GM12864 (cell line): ENCODE data around the gene CDK15.
A peak's percentile ranks its signal among the peaks of the same experiment; 100 is the strongest.

Source experiments
- DNase-seq: peaks from one replicate; pipeline ENCODE4 v3.0.0-alpha.2; 2011; ENCODE audit warnings: low read depth
- H3K4me3 ChIP-seq: 2 replicates; pipeline ENCODE4 v1.5.1; 2011; ENCODE audit warnings: mild to moderate bottlenecking, low read depth, low read length, control low read depth
- CTCF ChIP-seq: IDR thresholded peaks from 2 replicates; pipeline ENCODE4 v1.5.1; 2011; ENCODE audit warnings: low read depth, mild to moderate bottlenecking, moderate library complexity, low read length, control low read depth, inconsistent platforms; ENCODE audit errors: missing control alignments

Gene CDK15

GRCh38 chr2:201788371-201788770 lies 18.0 kb upstream of the CDK15 start:
- TF ChIP-seq CTCF = no peak
- H3K4me3 ChIP-seq = no peak overlapping the region
- no peak for DNase-seq

- TF ChIP-seq CTCF = no peak
- DNase-seq = no peak
- H3K4me3 ChIP-seq = no peak overlapping the region
Measured at GRCh38 chr2:201789395-201789794, 16.9 kb upstream of the CDK15 start.

GRCh38 chr2:201790291-201790690 lies 16.0 kb upstream of the CDK15 start:
- H3K4me3 ChIP-seq = no peak overlapping the region
- DNase-seq = no peak
- TF ChIP-seq CTCF = no peak

- no peak for TF ChIP-seq CTCF
- no peak overlapping the region for H3K4me3 ChIP-seq
- no peak for DNase-seq
Measured at GRCh38 chr2:201790989-201791388, 15.3 kb upstream of the CDK15 start.

GRCh38 chr2:201793631-201794030 lies 12.7 kb upstream of the CDK15 start:
- H3K4me3 ChIP-seq = no peak overlapping the region
- no peak for DNase-seq
- no peak for TF ChIP-seq CTCF

- no peak for TF ChIP-seq CTCF
- no peak overlapping the region for H3K4me3 ChIP-seq
- no peak for DNase-seq
Measured at GRCh38 chr2:201794294-201794693, 12.0 kb upstream of the CDK15 start.

GRCh38 chr2:201795607-201796477 lies 10.5 kb upstream of the CDK15 start:
- H3K4me3 ChIP-seq = no peak overlapping the region
- DNase-seq = no peak
- peak; percentile 63 for TF ChIP-seq CTCF
